GM12864 (cell line): ENCODE results near the gene KCNJ4.

Source experiments
- DNase-seq: peaks from one replicate; pipeline ENCODE4 v3.0.0-alpha.2; 2011; ENCODE audit warnings: low read depth
- H3K4me3 ChIP-seq: 2 replicates; pipeline ENCODE4 v1.5.1; 2011; ENCODE audit warnings: mild to moderate bottlenecking, low read depth, low read length, control low read depth
- TF ChIP-seq, protein P1 (sequence below): IDR thresholded peaks from 2 replicates; pipeline ENCODE4 v1.5.1; 2011; ENCODE audit warnings: low read depth, mild to moderate bottlenecking, moderate library complexity, low read length, control low read depth, inconsistent platforms; ENCODE audit errors: missing control alignments

KCNJ4 gene

DNA sequence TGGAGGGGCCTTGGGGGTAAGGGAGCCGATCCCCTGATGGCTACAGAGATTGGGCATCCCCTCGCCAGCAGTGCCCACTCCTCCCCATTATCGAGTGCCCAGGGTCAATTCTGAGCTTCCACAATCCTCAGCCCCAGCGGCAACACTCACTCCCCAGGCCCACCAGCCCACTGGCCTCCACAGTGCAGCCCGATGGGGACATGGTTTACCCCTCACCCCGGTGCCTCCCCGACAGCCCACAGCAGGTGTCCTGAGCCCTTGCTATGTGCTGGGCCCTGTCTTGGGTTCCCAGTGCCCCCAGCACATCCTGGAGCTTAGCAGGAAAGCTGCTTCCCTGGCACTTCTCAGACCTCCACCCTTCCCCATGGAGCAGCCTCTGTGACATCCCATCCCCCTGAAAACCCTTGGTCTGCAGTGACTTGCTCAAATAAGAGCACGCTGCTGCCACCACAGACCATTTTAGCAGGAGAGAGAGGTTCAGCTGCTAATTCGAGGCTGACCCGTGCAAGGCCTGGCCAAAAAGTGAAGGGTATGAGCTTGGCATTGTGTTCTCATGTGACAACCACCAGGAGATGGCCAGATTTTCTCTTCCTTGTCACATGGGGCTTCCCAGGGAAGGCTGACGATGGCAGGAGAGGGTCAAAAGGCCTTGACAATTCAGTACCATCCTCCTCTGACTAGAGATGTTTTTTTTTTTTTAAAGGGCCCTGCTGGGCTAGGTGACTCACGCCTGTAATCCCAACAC is 23.6 kb downstream of the KCNJ4 start:
- TF ChIP-seq, protein P1, sequence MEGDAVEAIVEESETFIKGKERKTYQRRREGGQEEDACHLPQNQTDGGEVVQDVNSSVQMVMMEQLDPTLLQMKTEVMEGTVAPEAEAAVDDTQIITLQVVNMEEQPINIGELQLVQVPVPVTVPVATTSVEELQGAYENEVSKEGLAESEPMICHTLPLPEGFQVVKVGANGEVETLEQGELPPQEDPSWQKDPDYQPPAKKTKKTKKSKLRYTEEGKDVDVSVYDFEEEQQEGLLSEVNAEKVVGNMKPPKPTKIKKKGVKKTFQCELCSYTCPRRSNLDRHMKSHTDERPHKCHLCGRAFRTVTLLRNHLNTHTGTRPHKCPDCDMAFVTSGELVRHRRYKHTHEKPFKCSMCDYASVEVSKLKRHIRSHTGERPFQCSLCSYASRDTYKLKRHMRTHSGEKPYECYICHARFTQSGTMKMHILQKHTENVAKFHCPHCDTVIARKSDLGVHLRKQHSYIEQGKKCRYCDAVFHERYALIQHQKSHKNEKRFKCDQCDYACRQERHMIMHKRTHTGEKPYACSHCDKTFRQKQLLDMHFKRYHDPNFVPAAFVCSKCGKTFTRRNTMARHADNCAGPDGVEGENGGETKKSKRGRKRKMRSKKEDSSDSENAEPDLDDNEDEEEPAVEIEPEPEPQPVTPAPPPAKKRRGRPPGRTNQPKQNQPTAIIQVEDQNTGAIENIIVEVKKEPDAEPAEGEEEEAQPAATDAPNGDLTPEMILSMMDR = no peak
- DNase-seq = no peak
- H3K4me3 ChIP-seq = no peak overlapping the region

- DNase-seq = no peak
- no peak overlapping the region for H3K4me3 ChIP-seq
- TF ChIP-seq, protein P1 = no peak
Measured at GRCh38 chr22:38429499-38430068, 25.4 kb downstream of the KCNJ4 start.

DNA sequence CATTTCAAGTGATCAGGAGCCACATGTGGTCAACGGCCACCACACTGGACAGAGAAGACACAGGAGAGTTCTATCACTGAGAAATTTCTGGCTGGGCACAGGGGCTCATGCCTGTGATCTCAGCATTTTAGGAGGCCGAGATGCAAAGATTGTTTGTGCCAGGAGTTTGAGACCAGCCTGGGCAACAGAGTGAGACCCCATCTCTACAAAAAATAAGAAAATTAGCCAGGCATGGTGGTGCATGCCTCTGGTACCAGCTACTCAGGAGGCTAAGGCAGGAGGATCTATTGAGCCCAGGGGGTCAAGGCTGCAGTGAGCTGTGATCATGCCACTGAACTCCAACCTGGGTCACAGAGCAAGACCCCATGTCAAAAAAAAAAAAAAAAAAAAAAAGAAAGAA is 26.3 kb downstream of the KCNJ4 start:
- TF ChIP-seq, protein P1 = no peak
- no peak for DNase-seq
- no peak overlapping the region for H3K4me3 ChIP-seq

DNA sequence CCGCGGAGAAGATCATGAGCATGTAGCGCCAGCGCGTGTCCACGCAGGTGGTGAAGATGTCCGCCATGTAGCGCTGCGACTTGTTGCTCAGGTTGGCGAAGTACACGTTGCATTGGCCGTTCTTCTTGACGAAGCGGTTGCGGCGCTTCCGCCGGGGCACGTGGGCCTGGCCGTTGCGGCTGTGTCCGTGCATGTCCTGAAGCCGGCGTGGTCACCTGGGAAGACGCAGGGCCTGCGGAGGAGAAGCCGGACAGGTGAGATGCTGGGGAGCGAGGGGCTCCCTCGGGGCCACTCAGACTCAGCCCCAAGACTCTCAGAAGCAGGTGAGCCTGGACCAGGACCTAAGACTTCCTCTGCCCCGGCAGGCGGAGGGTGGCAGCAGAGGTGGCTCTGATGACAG is 27.1 kb downstream of the KCNJ4 start:
- TF ChIP-seq, protein P1 = no peak
- H3K4me3 ChIP-seq = no peak overlapping the region

DNA sequence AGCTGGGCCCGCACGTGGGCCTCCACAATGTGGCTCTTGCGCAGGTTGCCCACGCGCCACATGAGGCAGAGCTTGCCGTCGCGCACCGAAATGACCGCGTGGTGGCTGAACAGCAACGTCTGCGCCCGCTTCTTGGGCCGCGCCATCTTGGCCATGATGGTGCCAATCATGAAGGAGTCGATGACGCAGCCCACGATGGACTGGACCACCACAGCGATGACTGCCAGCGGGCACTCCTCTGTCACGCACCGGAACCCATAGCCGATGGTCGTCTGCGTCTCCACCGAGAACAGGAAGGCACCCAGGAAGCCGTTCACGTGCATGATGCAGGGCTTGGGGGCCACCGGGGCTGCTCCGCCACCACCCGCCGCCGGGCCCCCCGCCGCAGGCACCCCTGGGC is 27.5 kb downstream of the KCNJ4 start:
- no peak for DNase-seq
- no peak overlapping the region for H3K4me3 ChIP-seq
- TF ChIP-seq, protein P1 = no peak

More for the DNA sequence above, 27.1 kb downstream of the KCNJ4 start:
- no peak for DNase-seq

GRCh38 chr22:38426628-38427027 is 28.4 kb downstream of the KCNJ4 start:
- DNase-seq = no peak
- TF ChIP-seq, protein P1 = no peak
- no peak overlapping the region for H3K4me3 ChIP-seq
